OCI-LY1 (cell line): ENCODE results near the gene TAF3.

Experiments used
- CTCF ChIP-seq: fragments of 200-600 bp; sonication (generic), shearing (Covaris generic); IDR thresholded peaks from 2 replicates; pipeline ENCODE4 v1.5.1; 2017; ENCODE audit warnings: mild to moderate bottlenecking, antibody characterized with exemption, low read length, moderate library complexity, mixed read lengths
- EZH2 ChIP-seq: fragments of 200-600 bp; sonication (generic), shearing (Covaris generic); IDR thresholded peaks from 2 replicates; pipeline ENCODE4 v1.8.0; 2017; ENCODE audit warnings: borderline replicate concordance, mixed run types, mild to moderate bottlenecking, antibody characterized with exemption, low read length, moderate library complexity, mixed read lengths

- TF ChIP-seq CTCF (no peak), EZH2 (no peak)
These were observed 194.7 kb downstream of the TAF3 start for GRCh38 chr10:8013006-8013405.
